T-helper 1 cell treated with Interleukin-12 subunit alpha and Interleukin-12 subunit beta and Interleukin-4 antibody, amounts not matched to agents 30 ng/mL and 1 ng/mL, for 36 hours (primary cell): ENCODE data around the gene ARSG. TPM values are rescaled to one million over a fixed set of nuclear protein-coding genes. Genes with fewer than 3 reads are reported as not detected.
"Not testable (repeated sequence)": the region's sequence is repeated elsewhere in the genome, so short reads cannot be mapped to it uniquely, and the experiment has no call there.

Experiments used
- intact Hi-C: fragments of 100-400 bp; cut with micrococcal nuclease; formaldehyde crosslinking; loops from one replicate; pipeline ENCODE4 v1.15.1; 2024
- total RNA-seq: library from RNA; stranded (reverse); gene quantifications from 2 replicates; pipeline ENCODE4 v1.2.3, GENCODE V29; 2022

ARSG gene
- total RNA-seq, 1 donor from 2014 or later, result 7.4 TPM

GRCh38 chr17:68273722-68274121 is 17.6 kb upstream of the ARSG start:
- intact Hi-C loops, result no loop called here

GRCh38 chr17:68276339-68276738 is 15.0 kb upstream of the ARSG start:
- intact Hi-C loops, result not testable (repeated sequence)

- intact Hi-C loops, result no loop called here
Measured at GRCh38 chr17:68277807-68278206, 13.5 kb upstream of the ARSG start.

DNA sequence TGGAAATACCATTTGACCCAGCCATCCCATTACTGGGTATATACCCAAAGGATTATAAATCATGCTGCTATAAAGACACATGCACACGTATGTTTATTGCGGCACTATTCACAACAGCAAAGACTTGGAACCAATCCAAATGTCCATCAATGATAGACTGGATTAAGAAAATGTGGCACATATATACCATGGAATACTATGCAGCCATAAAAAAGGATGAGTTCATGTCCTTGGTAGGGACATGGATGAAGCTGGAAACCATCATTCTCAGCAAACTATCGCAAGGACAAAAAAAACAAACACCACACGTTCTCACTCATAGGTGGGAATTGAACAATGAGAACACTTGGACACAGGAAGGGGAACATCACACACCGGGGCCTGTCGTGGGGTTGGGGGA is 9.3 kb upstream of the ARSG start:
- intact Hi-C loops, result not testable (repeated sequence)

DNA sequence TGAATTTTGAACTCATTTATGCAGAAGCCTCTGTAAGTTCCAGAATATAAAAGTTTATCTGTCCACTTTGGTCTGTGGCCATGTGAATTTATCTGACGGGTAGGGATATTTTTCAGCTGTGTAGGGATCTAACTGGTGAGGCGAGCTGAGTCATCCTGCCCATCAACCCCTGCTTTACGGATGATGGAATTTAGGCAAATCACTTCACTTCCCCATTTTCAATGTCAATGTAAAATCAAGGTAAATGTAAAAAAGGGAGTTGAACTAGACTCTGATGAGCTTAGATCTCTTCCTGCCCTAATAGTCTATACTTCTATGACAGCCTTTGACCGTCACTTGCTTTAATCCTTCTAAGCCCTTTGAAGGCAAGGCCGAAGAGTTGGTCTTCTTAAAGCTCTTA is 2.9 kb upstream of the ARSG start:
- intact Hi-C loops, result no loop called here

GRCh38 chr17:68288804-68289203 is 2.5 kb upstream of the ARSG start:
- intact Hi-C loops, result no loop called here

GRCh38 chr17:68289473-68289872 is 1.8 kb upstream of the ARSG start:
- intact Hi-C loops, result no loop called here

DNA sequence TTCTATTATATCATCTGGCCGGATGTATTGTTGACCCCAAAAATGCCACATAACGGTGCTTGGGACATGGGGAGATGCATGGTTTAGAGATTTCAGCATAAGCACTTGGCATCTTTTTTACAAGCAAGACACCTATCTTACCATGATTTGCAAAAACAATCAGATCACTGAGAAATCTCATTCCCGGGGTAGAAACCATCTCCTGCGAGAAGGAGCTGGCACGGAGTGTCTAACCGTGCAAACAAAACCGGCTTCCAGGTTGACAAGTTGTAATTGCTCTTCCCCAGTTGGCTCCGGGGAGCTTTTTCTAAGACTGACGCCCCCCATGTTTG is 1.4 kb upstream of the ARSG start:
- intact Hi-C loops, result loop anchor here (2.0 kb wide), 2 partner anchors 89 to 297 kb away; no protein-coding TSS in a partner anchor

DNA sequence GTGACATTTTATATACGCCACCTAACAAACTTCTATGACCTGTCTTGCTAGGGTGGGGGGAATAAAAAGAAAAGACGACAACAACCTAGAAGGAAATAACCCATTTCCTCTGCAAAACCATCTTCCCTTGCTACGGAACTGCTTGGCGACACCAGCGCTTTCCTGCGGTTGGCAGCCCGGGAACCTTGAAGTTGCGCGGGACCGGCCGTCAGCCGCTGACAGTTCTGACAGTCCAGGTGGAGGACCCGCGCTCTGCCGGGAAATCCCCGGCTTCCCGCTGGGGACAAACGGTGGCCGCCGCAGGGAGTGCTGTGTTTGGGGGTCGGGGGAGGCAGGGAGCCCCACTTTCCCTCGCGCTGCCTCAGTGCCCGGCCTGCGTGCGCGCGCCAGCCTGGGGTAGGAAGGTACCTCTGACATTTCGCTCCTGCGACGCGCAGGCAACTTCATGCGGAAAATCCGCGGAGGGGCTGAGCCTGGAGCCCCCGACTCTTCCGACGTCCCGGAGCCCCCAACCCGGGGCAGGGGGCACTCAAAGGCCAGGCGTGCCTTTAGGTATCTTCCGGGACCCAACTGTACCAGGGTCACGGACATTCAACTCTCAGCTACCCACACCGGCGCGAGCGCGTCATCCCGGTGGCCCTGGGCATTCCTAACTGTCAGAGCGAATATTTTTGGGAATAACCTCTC is 884 bp upstream of the ARSG start:
- intact Hi-C loops, result loop anchor here (2.0 kb wide), 2 partner anchors 90 to 298 kb away; no protein-coding TSS in a partner anchor

GRCh38 chr17:68291836-68292688 is 767 bp downstream of the ARSG start:
- intact Hi-C loops, result loop anchor here (1.0 to 2.0 kb wide), 12 partner anchors 29 to 1035 kb away; partner anchors contain the start of genes ABCA5, PRKAR1A and WIPI1

DNA sequence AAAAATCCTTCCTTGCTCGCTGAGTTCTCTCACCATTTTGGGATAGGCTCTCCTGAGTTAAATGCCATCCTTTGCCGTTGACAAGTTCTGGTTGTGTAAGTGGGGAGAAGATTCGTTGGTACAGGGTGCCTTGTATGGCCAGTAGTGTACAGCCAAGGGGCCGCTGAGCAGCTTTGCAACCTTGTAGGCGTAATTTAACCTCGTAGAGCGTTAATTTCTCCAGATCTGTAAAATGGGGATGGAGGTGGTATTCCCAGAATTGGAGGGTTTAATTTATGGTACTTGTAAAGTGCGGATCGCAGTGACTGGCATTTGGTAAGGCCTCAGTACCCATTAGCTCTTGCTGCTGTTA is 1.4 kb downstream of the ARSG start:
- intact Hi-C loops, result loop anchor here (1.0 kb wide), 4 partner anchors 45 to 220 kb away; partner anchors contain the start of gene PRKAR1A

DNA sequence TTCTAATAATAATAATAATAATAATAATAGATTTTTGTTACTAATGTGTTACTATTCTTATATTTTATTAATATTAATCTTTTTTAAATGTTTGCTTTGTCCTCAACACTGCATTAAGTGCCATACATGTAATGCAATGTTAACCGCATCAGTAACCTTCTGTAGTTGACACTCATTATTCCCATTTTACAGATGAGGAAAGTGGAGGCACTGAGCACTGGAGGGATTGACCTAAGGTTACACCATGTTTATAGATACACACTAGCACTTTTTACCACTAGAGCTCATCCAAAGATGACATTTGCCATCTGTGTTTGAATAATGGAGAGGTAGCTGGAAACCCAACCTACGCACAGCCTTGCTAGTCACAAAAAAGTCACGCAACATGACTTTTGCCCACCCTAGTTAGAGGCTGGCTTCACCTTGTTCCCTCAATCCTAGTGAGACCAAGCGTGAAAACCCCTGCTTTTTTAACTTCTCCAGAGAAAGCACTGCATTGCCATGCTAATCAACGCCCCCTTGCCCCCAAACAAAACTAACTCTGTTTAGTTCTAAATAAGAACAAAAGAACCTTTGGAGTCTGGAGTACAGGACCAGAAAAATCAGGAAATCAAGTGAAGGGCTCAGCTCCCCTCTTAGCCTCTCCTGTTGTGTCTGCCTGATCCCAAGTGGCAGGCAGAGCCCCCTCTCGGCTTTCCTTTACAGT is 2.3 kb downstream of the ARSG start:
- intact Hi-C loops, result loop anchor here (1.0 kb wide), 1 partner anchor 11 kb away; no protein-coding TSS in a partner anchor

DNA sequence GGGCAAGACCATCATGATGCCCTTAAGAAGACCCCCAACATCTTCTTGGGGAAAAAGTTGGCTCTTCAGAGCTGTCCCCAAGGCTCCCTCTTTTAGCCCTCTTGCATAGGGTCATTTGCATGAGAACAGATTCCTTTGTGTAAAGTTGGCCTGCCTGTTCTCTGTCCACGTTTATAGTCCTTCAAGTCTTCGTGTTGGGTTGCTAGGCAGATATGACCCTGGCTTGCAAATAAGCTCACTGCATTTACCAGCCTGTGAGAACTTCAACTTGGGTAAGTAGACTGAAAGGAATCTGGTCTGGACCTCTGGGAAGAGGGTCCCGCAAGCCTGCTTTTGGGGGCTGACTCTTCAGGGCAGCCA is 2.9 kb downstream of the ARSG start:
- intact Hi-C loops, result loop anchor here (1.0 kb wide), 1 partner anchor 10 kb away; no protein-coding TSS in a partner anchor

GRCh38 chr17:68294617-68295016 is 3.3 kb downstream of the ARSG start:
- intact Hi-C loops, result loop anchor here (1.0 kb wide), 1 partner anchor 10 kb away; no protein-coding TSS in a partner anchor

DNA sequence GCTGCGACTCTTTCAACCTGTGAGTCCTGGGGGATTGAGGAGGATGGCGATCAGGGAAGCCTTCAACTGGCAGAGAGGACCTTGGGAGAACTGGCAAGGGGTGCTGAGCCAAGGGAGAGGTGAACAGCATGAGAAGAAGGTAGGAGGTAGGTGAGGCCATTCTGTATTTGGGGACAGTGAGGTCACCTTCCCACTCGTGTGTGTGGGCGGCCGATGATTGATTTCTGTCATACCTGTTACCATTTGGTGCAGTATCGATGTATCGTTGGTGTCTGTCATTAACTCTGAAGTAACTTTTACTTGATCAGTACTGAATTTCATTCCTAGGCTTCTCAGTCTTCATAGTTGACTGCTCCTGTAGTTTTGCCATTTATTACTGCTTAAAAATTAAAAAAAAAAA is 3.8 kb downstream of the ARSG start:
- intact Hi-C loops, result no loop called here

DNA sequence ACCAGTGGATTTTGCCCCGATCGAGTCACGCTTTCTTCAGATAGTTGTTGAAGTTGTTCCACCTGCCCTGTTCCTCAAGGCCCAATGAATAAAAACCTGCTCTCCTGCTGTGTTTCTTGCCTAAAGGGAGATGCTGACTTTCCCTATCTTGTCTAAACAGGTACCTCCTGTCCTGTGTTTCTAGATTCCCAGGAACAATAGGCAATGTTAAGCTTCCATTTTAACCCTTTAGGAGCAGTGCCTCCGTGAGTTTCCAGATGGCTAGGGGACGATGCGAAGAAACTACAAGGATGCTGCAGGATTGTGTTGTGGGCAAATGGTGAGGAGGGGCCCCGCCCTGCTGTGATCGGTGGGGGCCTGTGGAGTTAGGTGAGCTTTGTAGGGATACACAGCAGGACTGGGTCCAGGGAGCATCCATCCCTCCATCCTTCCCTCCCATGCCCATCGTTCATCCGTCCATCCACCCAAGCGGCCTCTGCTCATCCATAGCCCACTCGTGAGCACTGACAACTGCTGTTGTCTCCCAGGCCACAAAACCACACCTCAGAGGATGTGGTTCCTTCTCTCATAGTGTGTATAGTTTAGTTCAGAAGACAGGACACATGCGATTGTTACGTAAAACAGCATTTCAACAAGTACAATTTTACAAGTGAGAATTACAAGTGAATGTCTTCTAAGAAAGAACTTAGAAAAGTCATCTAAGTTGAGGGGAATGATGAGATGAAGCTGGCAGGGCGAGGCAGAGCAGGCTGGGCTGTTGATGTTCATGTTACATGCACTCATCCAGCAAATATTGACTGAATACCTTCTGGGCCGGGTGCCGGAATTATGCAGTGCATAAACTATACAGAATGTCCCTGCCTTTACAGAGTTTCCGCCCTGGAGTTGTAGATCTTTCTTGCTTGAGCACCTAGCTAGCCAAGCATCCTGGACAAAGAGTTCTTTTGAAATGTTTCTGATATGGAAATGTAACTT is 5.2 kb downstream of the ARSG start:
- intact Hi-C loops, result loop anchor here (1.0 to 2.0 kb wide), 5 partner anchors 53 to 167 kb away; no protein-coding TSS in a partner anchor

DNA sequence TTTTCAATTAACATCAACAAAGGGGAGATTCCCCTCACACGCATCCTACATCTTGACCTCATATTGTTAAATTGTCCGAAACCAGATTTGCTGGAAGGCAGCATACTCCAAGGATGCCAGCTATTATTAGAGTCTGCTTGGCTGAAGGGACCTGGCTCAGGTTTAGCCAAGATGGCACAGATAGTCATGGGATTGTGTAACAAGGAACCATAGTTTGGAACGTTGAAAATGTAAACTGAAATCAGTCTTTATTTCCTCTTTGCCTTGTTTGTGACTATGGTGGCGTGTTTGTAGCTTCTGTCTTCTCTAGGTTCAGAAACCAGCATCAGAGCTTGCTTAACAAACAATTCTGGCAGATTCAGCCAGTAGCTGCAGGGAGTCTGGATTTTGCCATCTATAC is 5.9 kb downstream of the ARSG start:
- intact Hi-C loops, result loop anchor here (2.0 kb wide), 1 partner anchor 116 kb away; no protein-coding TSS in a partner anchor

GRCh38 chr17:68298601-68299000 is 7.3 kb downstream of the ARSG start:
- intact Hi-C loops, result no loop called here

GRCh38 chr17:68299817-68300216 is 8.5 kb downstream of the ARSG start:
- intact Hi-C loops, result no loop called here

GRCh38 chr17:68301438-68301959 is 10.2 kb downstream of the ARSG start:
- intact Hi-C loops, result no loop called here
